ENCODE data around the gene RRP1B.

DNA sequence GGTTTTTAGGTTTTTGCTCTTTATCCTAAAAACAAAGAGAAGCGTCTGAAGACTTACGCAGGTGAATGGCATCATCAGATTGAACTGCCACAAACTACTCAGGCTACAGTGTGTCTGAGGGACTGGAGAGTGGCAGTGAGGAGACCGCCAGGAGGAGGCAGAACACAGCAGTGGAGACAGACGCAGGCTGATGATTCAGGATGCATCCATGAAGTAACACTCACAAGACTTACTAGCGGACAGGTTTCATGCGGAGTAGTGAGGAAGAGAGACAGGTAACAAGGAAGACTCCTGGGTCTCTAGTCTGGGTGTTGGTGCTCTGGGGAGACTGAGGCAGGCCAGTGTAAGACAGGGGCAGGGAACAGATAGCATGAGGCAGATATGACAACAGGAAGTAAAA lies 5.7 kb upstream of the RRP1B start:
- TF ChIP-seq POLR2A (IDR thresholded peaks at IDR 0.05; ENCODE audit: insufficient read depth in 1 of 2, low read depth in 2 of 2, low read length in 2 of 2) = no peak
- TF ChIP-seq FOSL1 (CRISPR knock-in tag; IDR thresholded peaks at IDR 0.05; ENCODE audit: borderline replicate concordance) = no peak
- TF ChIP-seq TP53 (CRISPR knock-in tag; conservative IDR thresholded peaks at IDR 0.05) = no peak
- TF ChIP-seq, protein P1, sequence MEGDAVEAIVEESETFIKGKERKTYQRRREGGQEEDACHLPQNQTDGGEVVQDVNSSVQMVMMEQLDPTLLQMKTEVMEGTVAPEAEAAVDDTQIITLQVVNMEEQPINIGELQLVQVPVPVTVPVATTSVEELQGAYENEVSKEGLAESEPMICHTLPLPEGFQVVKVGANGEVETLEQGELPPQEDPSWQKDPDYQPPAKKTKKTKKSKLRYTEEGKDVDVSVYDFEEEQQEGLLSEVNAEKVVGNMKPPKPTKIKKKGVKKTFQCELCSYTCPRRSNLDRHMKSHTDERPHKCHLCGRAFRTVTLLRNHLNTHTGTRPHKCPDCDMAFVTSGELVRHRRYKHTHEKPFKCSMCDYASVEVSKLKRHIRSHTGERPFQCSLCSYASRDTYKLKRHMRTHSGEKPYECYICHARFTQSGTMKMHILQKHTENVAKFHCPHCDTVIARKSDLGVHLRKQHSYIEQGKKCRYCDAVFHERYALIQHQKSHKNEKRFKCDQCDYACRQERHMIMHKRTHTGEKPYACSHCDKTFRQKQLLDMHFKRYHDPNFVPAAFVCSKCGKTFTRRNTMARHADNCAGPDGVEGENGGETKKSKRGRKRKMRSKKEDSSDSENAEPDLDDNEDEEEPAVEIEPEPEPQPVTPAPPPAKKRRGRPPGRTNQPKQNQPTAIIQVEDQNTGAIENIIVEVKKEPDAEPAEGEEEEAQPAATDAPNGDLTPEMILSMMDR (CRISPR knock-in tag; IDR thresholded peaks at IDR 0.05) = no peak
- TF ChIP-seq SSRP1 (CRISPR knock-in tag; IDR thresholded peaks at IDR 0.05) = no peak
- TF ChIP-seq IRF2 (CRISPR knock-in tag; IDR thresholded peaks at IDR 0.05) = no peak
- TF ChIP-seq EZH2 (conservative IDR thresholded peaks at IDR 0.05; ENCODE audit: low read depth, low read length) = no peak
- TF ChIP-seq, protein P2, sequence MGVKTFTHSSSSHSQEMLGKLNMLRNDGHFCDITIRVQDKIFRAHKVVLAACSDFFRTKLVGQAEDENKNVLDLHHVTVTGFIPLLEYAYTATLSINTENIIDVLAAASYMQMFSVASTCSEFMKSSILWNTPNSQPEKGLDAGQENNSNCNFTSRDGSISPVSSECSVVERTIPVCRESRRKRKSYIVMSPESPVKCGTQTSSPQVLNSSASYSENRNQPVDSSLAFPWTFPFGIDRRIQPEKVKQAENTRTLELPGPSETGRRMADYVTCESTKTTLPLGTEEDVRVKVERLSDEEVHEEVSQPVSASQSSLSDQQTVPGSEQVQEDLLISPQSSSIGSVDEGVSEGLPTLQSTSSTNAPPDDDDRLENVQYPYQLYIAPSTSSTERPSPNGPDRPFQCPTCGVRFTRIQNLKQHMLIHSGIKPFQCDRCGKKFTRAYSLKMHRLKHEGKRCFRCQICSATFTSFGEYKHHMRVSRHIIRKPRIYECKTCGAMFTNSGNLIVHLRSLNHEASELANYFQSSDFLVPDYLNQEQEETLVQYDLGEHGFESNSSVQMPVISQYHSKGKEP (CRISPR knock-in tag; IDR thresholded peaks at IDR 0.05) = no peak
- TF ChIP-seq, protein P3, sequence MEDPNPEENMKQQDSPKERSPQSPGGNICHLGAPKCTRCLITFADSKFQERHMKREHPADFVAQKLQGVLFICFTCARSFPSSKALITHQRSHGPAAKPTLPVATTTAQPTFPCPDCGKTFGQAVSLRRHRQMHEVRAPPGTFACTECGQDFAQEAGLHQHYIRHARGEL (CRISPR knock-in tag; IDR thresholded peaks at IDR 0.05) = no peak
- no peak for TF ChIP-seq POLR2AphosphoS5 (IDR thresholded peaks at IDR 0.05; ENCODE audit: low read depth, low read length)
- no peak for TF ChIP-seq ZNF713 (CRISPR knock-in tag; IDR thresholded peaks at IDR 0.05)
